SK-N-SH treated with all-trans-retinoic acid at 6 μM for 48 hours (cell line): ENCODE results near the gene DSP.

Experiments
- CREB5 ChIP-seq: fragments of 250-450 bp; sonication (Bioruptor Pico); IDR thresholded peaks from 2 replicates; pipeline ENCODE4 v1.5.1; 2020; ENCODE audit warnings: low read depth, mild to moderate bottlenecking, moderate library complexity
- ESRRG ChIP-seq: fragments of 250-450 bp; sonication (Bioruptor Pico); IDR thresholded peaks from 2 replicates; pipeline ENCODE4 v1.6.1; 2021; ENCODE audit warnings: mild to moderate bottlenecking
- GLIS3 ChIP-seq: fragments of 250-450 bp; sonication (Bioruptor Pico); IDR thresholded peaks from 2 replicates; pipeline ENCODE4 v1.5.0; 2020; ENCODE audit warnings: mild to moderate bottlenecking, moderate library complexity
- OSR1 ChIP-seq: fragments of 250-450 bp; sonication (Bioruptor Pico); IDR thresholded peaks from 2 replicates; pipeline ENCODE4 v1.8.0; 2022; ENCODE audit warnings: moderate library complexity, mild to moderate bottlenecking, inconsistent platforms
- POU6F1 ChIP-seq: fragments of 250-450 bp; sonication (Bioruptor Pico); IDR thresholded peaks from 2 replicates; pipeline ENCODE4 v1.8.0; 2021; ENCODE audit warnings: low read depth, mild to moderate bottlenecking, moderate library complexity, borderline replicate concordance
- PPARA ChIP-seq: fragments of 250-450 bp; sonication (Bioruptor Pico); IDR thresholded peaks from 2 replicates; pipeline ENCODE4 v1.5.0; 2020; ENCODE audit warnings: mild to moderate bottlenecking, borderline replicate concordance
- RARB ChIP-seq: fragments of 250-450 bp; sonication (Bioruptor Pico); IDR thresholded peaks from 2 replicates; pipeline ENCODE4 v1.8.0; 2021; ENCODE audit warnings: mild to moderate bottlenecking, moderate library complexity
- SNAI2 ChIP-seq: fragments of 250-450 bp; sonication (Bioruptor Pico); IDR thresholded peaks from 2 replicates; pipeline ENCODE4 v1.5.0; 2020; ENCODE audit warnings: mild to moderate bottlenecking, moderate library complexity
- TOX ChIP-seq: fragments of 250-450 bp; sonication (Bioruptor Pico); IDR thresholded peaks from 2 replicates; pipeline ENCODE4 v1.8.0; 2021; ENCODE audit warnings: mild to moderate bottlenecking, moderate library complexity, borderline replicate concordance
- ZNF70 ChIP-seq: fragments of 450-650 bp; formaldehyde crosslinking; IDR thresholded peaks from 2 replicates; pipeline ENCODE4 v1.5.0; 2020; ENCODE audit warnings: mild to moderate bottlenecking, moderate library complexity
- TF ChIP-seq, protein P1 (sequence below): fragments of 250-450 bp; sonication (Bioruptor Pico); IDR thresholded peaks from 2 replicates; pipeline ENCODE4 v1.8.0; 2020; ENCODE audit warnings: mild to moderate bottlenecking, moderate library complexity, borderline replicate concordance

DNA sequence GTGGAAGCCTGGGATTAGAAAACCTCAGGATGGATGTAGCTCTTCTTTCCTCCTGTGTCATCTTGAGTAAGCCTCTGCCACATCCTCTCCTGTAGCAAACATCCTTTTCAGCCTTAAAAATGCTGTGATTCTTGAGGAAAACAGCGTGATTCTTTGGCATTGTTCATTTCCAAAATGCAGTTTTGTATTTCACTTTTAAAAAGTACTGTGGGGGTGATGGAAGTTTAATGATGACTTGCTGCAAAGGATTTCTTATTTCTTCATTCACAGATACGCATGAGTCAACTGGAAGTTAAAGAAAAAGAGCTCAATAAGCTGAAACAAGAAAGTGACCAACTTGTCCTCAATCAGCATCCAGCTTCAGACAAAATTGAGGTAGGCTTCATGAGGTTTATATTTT lies 24.6 kb downstream of the DSP start:
- no peak for TF ChIP-seq OSR1
- no peak for TF ChIP-seq RARB
- TF ChIP-seq SNAI2 (CRISPR knock-in tag): no peak
- TF ChIP-seq ZNF70 (CRISPR knock-in tag): no peak
- TF ChIP-seq ESRRG (CRISPR knock-in tag): no peak
- TF ChIP-seq PPARA (CRISPR knock-in tag): no peak
- TF ChIP-seq, protein P1, sequence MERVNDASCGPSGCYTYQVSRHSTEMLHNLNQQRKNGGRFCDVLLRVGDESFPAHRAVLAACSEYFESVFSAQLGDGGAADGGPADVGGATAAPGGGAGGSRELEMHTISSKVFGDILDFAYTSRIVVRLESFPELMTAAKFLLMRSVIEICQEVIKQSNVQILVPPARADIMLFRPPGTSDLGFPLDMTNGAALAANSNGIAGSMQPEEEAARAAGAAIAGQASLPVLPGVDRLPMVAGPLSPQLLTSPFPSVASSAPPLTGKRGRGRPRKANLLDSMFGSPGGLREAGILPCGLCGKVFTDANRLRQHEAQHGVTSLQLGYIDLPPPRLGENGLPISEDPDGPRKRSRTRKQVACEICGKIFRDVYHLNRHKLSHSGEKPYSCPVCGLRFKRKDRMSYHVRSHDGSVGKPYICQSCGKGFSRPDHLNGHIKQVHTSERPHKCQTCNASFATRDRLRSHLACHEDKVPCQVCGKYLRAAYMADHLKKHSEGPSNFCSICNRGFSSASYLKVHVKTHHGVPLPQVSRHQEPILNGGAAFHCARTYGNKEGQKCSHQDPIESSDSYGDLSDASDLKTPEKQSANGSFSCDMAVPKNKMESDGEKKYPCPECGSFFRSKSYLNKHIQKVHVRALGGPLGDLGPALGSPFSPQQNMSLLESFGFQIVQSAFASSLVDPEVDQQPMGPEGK (CRISPR knock-in tag): no peak
- TF ChIP-seq CREB5 (CRISPR knock-in tag): no peak
- no peak for TF ChIP-seq GLIS3 (CRISPR knock-in tag)
- TF ChIP-seq POU6F1 (CRISPR knock-in tag): no peak
- TF ChIP-seq TOX (CRISPR knock-in tag): no peak
